Endodermal cell (in vitro differentiated cells): ENCODE measurements around the gene KCNH6. TPM values are rescaled to one million over a fixed set of nuclear protein-coding genes. Genes with fewer than 3 reads are reported as not detected.

Experiments
- DNase-seq: peaks from one replicate; pipeline ENCODE4 v3.0.0-alpha.2; 2017
- H3K27ac ChIP-seq: 2 replicates; pipeline ENCODE4 v1.5.1; 2013; ENCODE audit warnings: mild to moderate bottlenecking, low read depth, low read length, moderate library complexity
- H3K27me3 ChIP-seq: 2 replicates; pipeline ENCODE4 v1.6.1; 2013; ENCODE audit warnings: mild to moderate bottlenecking, low read length, moderate library complexity; ENCODE audit not compliant: insufficient read depth, control insufficient read depth, poor library complexity, severe bottlenecking
- H3K36me3 ChIP-seq: 2 replicates; pipeline ENCODE4 v1.7.0; 2013; ENCODE audit warnings: mild to moderate bottlenecking, low read length, moderate library complexity; ENCODE audit not compliant: control insufficient read depth, insufficient read depth
- H3K4me1 ChIP-seq: one replicate; pipeline ENCODE4 v1.7.0; 2013; ENCODE audit warnings: low read length; ENCODE audit not compliant: control insufficient read depth, insufficient read depth
- H3K4me3 ChIP-seq: 2 replicates; pipeline ENCODE4 v1.5.1; 2013; ENCODE audit warnings: mild to moderate bottlenecking, low read length, moderate library complexity
- H3K9ac ChIP-seq: 2 replicates; pipeline ENCODE4 v1.6.1; 2013; ENCODE audit warnings: mild to moderate bottlenecking, low read length, moderate library complexity; ENCODE audit not compliant: poor library complexity, severe bottlenecking; ENCODE audit errors: extremely low read depth
- H3K9me3 ChIP-seq: 2 replicates; pipeline ENCODE4 v1.6.1; 2013; ENCODE audit warnings: mild to moderate bottlenecking, low read length, moderate library complexity; ENCODE audit not compliant: control insufficient read depth
- H3K27ac Mint-ChIP-seq: 2 replicates; pipeline ENCODE4 v1.8.0; 2020; ENCODE audit warnings: mixed read lengths
- H3K27me3 Mint-ChIP-seq: 2 replicates; pipeline ENCODE4 v1.8.0; 2021; ENCODE audit warnings: mild to moderate bottlenecking, mixed read lengths; ENCODE audit not compliant: insufficient read depth
- H3K36me3 Mint-ChIP-seq: 2 replicates; pipeline ENCODE4 v1.8.0; 2020; ENCODE audit warnings: low read depth, mixed read lengths
- H3K4me1 Mint-ChIP-seq: 2 replicates; pipeline ENCODE4 v1.8.0; 2020; ENCODE audit warnings: mixed read lengths
- H3K4me3 Mint-ChIP-seq: 2 replicates; pipeline ENCODE4 v1.8.0; 2020; ENCODE audit warnings: mild to moderate bottlenecking, moderate library complexity, mixed read lengths
- H3K9me3 Mint-ChIP-seq: 2 replicates; pipeline ENCODE4 v1.8.0; 2020; ENCODE audit warnings: mild to moderate bottlenecking, mixed read lengths
- CTCF ChIP-seq: fragments of 200-600 bp; sonication (generic); conservative IDR thresholded peaks from 2 replicates; pipeline ENCODE4 v1.5.0; 2021; ENCODE audit warnings: antibody characterized with exemption, mild to moderate bottlenecking
- WGBS, 2 experiments: methylation state at CpG; one replicate each; pipeline versions ENCODE4 v1.1.5 to v1.1.7; 2013; ENCODE audit warnings: missing lambda C conversion rate in 2 of 2, mixed read lengths in 1 of 2; ENCODE audit not compliant: insufficient coverage in 1 of 2, insufficient read length in 1 of 2; 5-methylcytosine and 5-hydroxymethylcytosine counted together
- total RNA-seq, 2 donors: library from RNA; stranded (reverse); fragmentation: NEBNext Ultra II Directional in 1 of 2; extraction: Animal tissue kit (Norgen Biotek cat#: 25700) in 1 of 2; gene quantifications; 2 replicates in 1 of 2; 3 replicates in 1 of 2; pipeline ENCODE4 v1.2.1, GENCODE V29; 2021

Gene KCNH6
- total RNA-seq, 2 donors from 2014 or later, result 0.79 to 0.95 TPM

GRCh38 chr17:63550817-63551639 lies 27.9 kb downstream of the KCNH6 start:
- peak; percentile 83 for DNase-seq
- 1 to 2% methylated on average over 21 to 28 of the region's 32 CpGs for WGBS, 2 experiments
- peak overlapping the region; percentile 98 for H3K4me3 ChIP-seq
- H3K27me3 ChIP-seq, result no peaks in the 10 kb centered on the region
- H3K27me3 Mint-ChIP-seq, result no peaks in the 10 kb centered on the region
- peaks cover 25% of the 10 kb centered on the region for H3K4me1 Mint-ChIP-seq
- H3K27ac Mint-ChIP-seq, result peak overlapping the region; percentile 98
- H3K9me3 ChIP-seq, result no peaks in the 10 kb centered on the region
- H3K9ac ChIP-seq, result peak overlapping the region; percentile 84
- no peak for TF ChIP-seq CTCF
- H3K36me3 Mint-ChIP-seq, result peaks cover 12% of the 10 kb centered on the region
- peaks cover 4% of the 10 kb centered on the region for H3K36me3 ChIP-seq
- H3K9me3 Mint-ChIP-seq, result no peaks in the 10 kb centered on the region
- H3K27ac ChIP-seq, result peak overlapping the region; percentile 74
- H3K4me3 Mint-ChIP-seq, result peak overlapping the region; percentile 95
- H3K4me1 ChIP-seq, result peaks cover 3% of the 10 kb centered on the region

GRCh38 chr17:63552211-63552610 lies 29.1 kb downstream of the KCNH6 start:
- Mint-ChIP-seq H3K27ac (peak overlapping the region; percentile 89), H3K4me1 (peaks cover 25% of the 10 kb centered on the region), H3K4me3 (peak overlapping the region; percentile 95), H3K36me3 (peaks cover 17% of the 10 kb centered on the region), H3K27me3 (no peaks in the 10 kb centered on the region), H3K9me3 (peaks cover 4% of the 10 kb centered on the region)
- Histone ChIP-seq H3K27ac (no peak overlapping the region), H3K36me3 (peaks cover 9% of the 10 kb centered on the region), H3K27me3 (no peaks in the 10 kb centered on the region), H3K4me3 (peak overlapping the region; percentile 98), H3K9me3 (peaks cover 4% of the 10 kb centered on the region), H3K4me1 (peaks cover 3% of the 10 kb centered on the region), H3K9ac (no peak overlapping the region)
- peak; percentile 36 for DNase-seq
- TF ChIP-seq CTCF, result no peak
- 87 to 90% methylated on average over 6 of the region's 6 CpGs for WGBS, 2 experiments

DNA sequence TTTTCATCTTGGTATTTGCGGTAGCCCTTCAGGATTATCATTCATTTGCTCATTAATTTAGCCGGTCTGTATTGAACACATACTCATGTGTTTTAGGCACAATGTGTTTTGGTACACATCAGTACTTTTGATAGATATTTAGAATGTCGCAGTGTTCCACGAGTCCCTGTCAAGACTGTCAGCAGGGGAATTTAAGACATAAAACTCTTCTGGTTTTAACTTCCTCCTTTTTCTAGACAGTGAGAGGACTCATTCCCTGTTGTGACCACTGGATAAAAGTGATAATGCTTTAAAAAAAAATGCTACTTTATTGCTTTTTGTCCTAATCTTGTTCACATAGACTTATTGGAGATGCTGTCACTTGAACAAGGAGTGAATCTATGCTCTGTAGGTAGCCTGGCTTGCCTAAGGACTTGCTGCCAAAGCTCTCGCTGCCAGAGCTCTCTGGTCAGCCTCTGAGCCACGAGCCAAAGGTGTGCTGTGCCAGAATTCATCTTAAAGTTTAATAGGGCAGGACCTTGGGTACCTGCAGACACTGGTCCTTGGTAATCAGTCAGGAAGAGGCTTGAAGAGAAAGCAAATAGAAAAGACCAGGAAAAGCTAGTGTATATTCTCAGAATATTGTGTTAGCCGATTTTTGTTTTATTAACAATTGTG lies 32.5 kb downstream of the KCNH6 start:
- WGBS, 2 experiments, result 95 to 100% methylated on average over 6 to 7 of the region's 7 CpGs
- no peak overlapping the region for H3K27ac Mint-ChIP-seq
- Histone ChIP-seq H3K4me3 (no peak overlapping the region), H3K27ac (no peak overlapping the region), H3K36me3 (peaks cover 13% of the 10 kb centered on the region), H3K9me3 (peaks cover 4% of the 10 kb centered on the region), H3K9ac (no peak overlapping the region), H3K27me3 (no peaks in the 10 kb centered on the region), H3K4me1 (peaks cover 3% of the 10 kb centered on the region)
- no peaks in the 10 kb centered on the region for H3K27me3 Mint-ChIP-seq
- no peak for TF ChIP-seq CTCF
- H3K4me3 Mint-ChIP-seq, result no peak overlapping the region
- H3K9me3 Mint-ChIP-seq, result peaks cover 6% of the 10 kb centered on the region
- peaks cover 25% of the 10 kb centered on the region for H3K4me1 Mint-ChIP-seq
- H3K36me3 Mint-ChIP-seq, result peaks cover 24% of the 10 kb centered on the region
- DNase-seq, result peak; percentile 20
